Head of caudate nucleus (tissue), 42 donors: ENCODE measurements around the gene IGF2BP3.
"Not testable (repeated sequence)": the region's sequence is repeated elsewhere in the genome, so short reads cannot be mapped to it uniquely, and the experiment has no call there.

Experiments used
- DNase-seq, 42 donors: peaks; one replicate each; pipeline versions ENCODE4 v3.0.0 to v3.0.0-alpha.2; 2020 to 2021; ENCODE audit warnings: mixed read lengths in 7 of 42
- intact Hi-C: fragments of 100-400 bp; cut with DNase I; formaldehyde crosslinking; loops from one replicate; pipeline ENCODE4 v1.15.0; 2022

IGF2BP3 gene

GRCh38 chr7:23445326-23445725, 25.0 kb downstream of the IGF2BP3 start:
- intact Hi-C loops: no loop called here
- no peak for DNase-seq

- intact Hi-C loops: no loop called here
- DNase-seq: no peak
Observed at GRCh38 chr7:23443974-23444373, 26.3 kb downstream of the IGF2BP3 start.

- intact Hi-C loops: no loop called here
- no peak for DNase-seq
Observed at GRCh38 chr7:23438171-23438570, 32.1 kb downstream of the IGF2BP3 start.

- intact Hi-C loops: no loop called here
- DNase-seq: no peak
Observed at GRCh38 chr7:23434147-23434917, 36.0 kb downstream of the IGF2BP3 start.

GRCh38 chr7:23431702-23432199, 38.5 kb downstream of the IGF2BP3 start:
- DNase-seq: no peak
- intact Hi-C loops: no loop called here

GRCh38 chr7:23430893-23431259, 39.4 kb downstream of the IGF2BP3 start:
- no peak for DNase-seq
- intact Hi-C loops: no loop called here

- DNase-seq: no peak
Observed at GRCh38 chr7:23426876-23427275, 43.4 kb downstream of the IGF2BP3 start.

GRCh38 chr7:23422909-23423308, 47.4 kb downstream of the IGF2BP3 start:
- intact Hi-C loops: no loop called here
- no peak for DNase-seq

More at GRCh38 chr7:23426876-23427275, 43.4 kb downstream of the IGF2BP3 start:
- intact Hi-C loops: no loop called here

- no peak for DNase-seq
- intact Hi-C loops: no loop called here
Observed at GRCh38 chr7:23422384-23422783, 47.9 kb downstream of the IGF2BP3 start.

- no peak for DNase-seq
- intact Hi-C loops: no loop called here
Observed at GRCh38 chr7:23419845-23420244, 50.4 kb downstream of the IGF2BP3 start.

GRCh38 chr7:23419160-23419559, 51.1 kb downstream of the IGF2BP3 start:
- DNase-seq: no peak
- intact Hi-C loops: no loop called here

GRCh38 chr7:23418046-23418445, 52.2 kb downstream of the IGF2BP3 start:
- intact Hi-C loops: no loop called here

GRCh38 chr7:23415198-23415597, 55.1 kb downstream of the IGF2BP3 start:
- no peak for DNase-seq
- intact Hi-C loops: no loop called here

More at GRCh38 chr7:23418046-23418445, 52.2 kb downstream of the IGF2BP3 start:
- DNase-seq: no peak

- DNase-seq: no peak
- intact Hi-C loops: no loop called here
Observed at GRCh38 chr7:23410446-23411183, 59.7 kb downstream of the IGF2BP3 start.

GRCh38 chr7:23406564-23406963, 63.7 kb downstream of the IGF2BP3 start:
- intact Hi-C loops, DNase-seq: not testable (repeated sequence)

- intact Hi-C loops: no loop called here
Observed at GRCh38 chr7:23405240-23405618, 65.1 kb downstream of the IGF2BP3 start.

GRCh38 chr7:23404546-23405239, 65.6 kb downstream of the IGF2BP3 start:
- intact Hi-C loops: no loop called here
- DNase-seq: no peak

More at GRCh38 chr7:23405240-23405618, 65.1 kb downstream of the IGF2BP3 start:
- no peak for DNase-seq

- no peak for DNase-seq
- intact Hi-C loops: no loop called here
Observed at GRCh38 chr7:23403970-23404369, 66.3 kb downstream of the IGF2BP3 start.

GRCh38 chr7:23398090-23398489, 72.2 kb downstream of the IGF2BP3 start:
- intact Hi-C loops, DNase-seq: not testable (repeated sequence)

GRCh38 chr7:23397241-23397640, 73.0 kb downstream of the IGF2BP3 start:
- intact Hi-C loops: no loop called here
- no peak for DNase-seq
